HL-60 (cell line): Measurements from ENCODE around the gene HTR4.

ENCODE experiments used
- DNase-seq, 2 experiments: peaks; one replicate each; pipeline ENCODE4 v3.0.0-alpha.2; 2010 to 2020; ENCODE audit warnings: low read depth in 1 of 2, low spot score in 1 of 2
- H3K27ac ChIP-seq: fragments of 250-450 bp; sonication (Bioruptor Pico); replicated peaks from 2 replicates; pipeline ENCODE4 v1.5.1; 2020; ENCODE audit warnings: mild to moderate bottlenecking, moderate library complexity
- H3K27me3 ChIP-seq: fragments of 250-450 bp; sonication (Bioruptor Pico); 2 replicates; pipeline ENCODE4 v1.5.1; 2021; ENCODE audit warnings: mild to moderate bottlenecking, moderate library complexity; ENCODE audit not compliant: insufficient read depth, poor library complexity, severe bottlenecking
- H3K4me3 ChIP-seq: replicated peaks from 2 replicates; pipeline ENCODE4 v1.5.1; 2011; ENCODE audit warnings: mild to moderate bottlenecking, control low read depth, low read length; ENCODE audit not compliant: insufficient read depth
- CTCF ChIP-seq: IDR thresholded peaks from one replicate; pipeline ENCODE4 v1.5.1; 2011; ENCODE audit warnings: low read length, control low read depth, inconsistent platforms; ENCODE audit not compliant: insufficient read depth
- GABPA ChIP-seq: IDR thresholded peaks from 2 replicates; pipeline ENCODE4 v1.6.1; 2012; ENCODE audit warnings: low read depth
- POLR2AphosphoS5 ChIP-seq: IDR thresholded peaks from 2 replicates; pipeline ENCODE4 v1.6.1; 2012; ENCODE audit warnings: low read depth
- REST ChIP-seq: IDR thresholded peaks from 2 replicates; pipeline ENCODE4 v1.6.1; 2012; ENCODE audit warnings: low read depth; ENCODE audit not compliant: insufficient replicate concordance
- SPI1 ChIP-seq: IDR thresholded peaks from 2 replicates; pipeline ENCODE4 v1.6.1; 2012; ENCODE audit warnings: low read depth, mild to moderate bottlenecking, borderline replicate concordance

The HTR4 gene

GRCh38 chr5:148452499-148453193, 201.7 kb downstream of the HTR4 start:
- DNase-seq, result no peak
- TF ChIP-seq POLR2AphosphoS5 (no peak), GABPA (no peak), SPI1 (no peak), CTCF (no peak), REST (no peak)
- Histone ChIP-seq H3K4me3 (no peak overlapping the region), H3K27ac (no peak overlapping the region), H3K27me3 (no peaks in the 10 kb centered on the region)

GRCh38 chr5:148446611-148447010, 207.7 kb downstream of the HTR4 start:
- no peak for DNase-seq
- no peak overlapping the region for H3K4me3 ChIP-seq
- no peaks in the 10 kb centered on the region for H3K27me3 ChIP-seq
- no peak overlapping the region for H3K27ac ChIP-seq
- TF ChIP-seq SPI1 (no peak), GABPA (no peak), REST (no peak), CTCF (no peak), POLR2AphosphoS5 (no peak)

GRCh38 chr5:148445578-148445977, 208.7 kb downstream of the HTR4 start:
- Histone ChIP-seq H3K27ac (no peak overlapping the region), H3K4me3 (no peak overlapping the region), H3K27me3 (no peaks in the 10 kb centered on the region)
- TF ChIP-seq CTCF (no peak), POLR2AphosphoS5 (no peak), SPI1 (no peak), GABPA (no peak), REST (no peak)
- DNase-seq, result no peak
